Left ventricle myocardium inferior (tissue), 1 donor: ENCODE data around the gene UBC. TPM values are rescaled to one million over a fixed set of nuclear protein-coding genes. Genes with fewer than 3 reads are reported as not detected.

Source experiments
- DNase-seq: peaks from one replicate; pipeline ENCODE4 v3.0.0-alpha.2; 2020
- H3K27ac ChIP-seq: fragments of 200-600 bp; replicated peaks from 2 replicates; pipeline ENCODE4 v1.8.0; 2021
- H3K27me3 ChIP-seq: fragments of 200-600 bp; 2 replicates; pipeline ENCODE4 v1.8.0; 2021; ENCODE audit warnings: low read depth
- H3K36me3 ChIP-seq: fragments of 200-600 bp; 2 replicates; pipeline ENCODE4 v1.8.0; 2021
- H3K4me1 ChIP-seq: fragments of 200-600 bp; 2 replicates; pipeline ENCODE4 v1.8.0; 2021
- H3K4me3 ChIP-seq: fragments of 200-600 bp; 2 replicates; pipeline ENCODE4 v1.8.0; 2021; ENCODE audit warnings: mild to moderate bottlenecking, moderate library complexity
- H3K9me3 ChIP-seq: fragments of 200-600 bp; replicated peaks from 2 replicates; pipeline ENCODE4 v1.8.0; 2021
- CTCF ChIP-seq: fragments of 200-600 bp; IDR thresholded peaks from 2 replicates; pipeline ENCODE4 v1.8.0; 2021; ENCODE audit warnings: antibody characterized with exemption, mild to moderate bottlenecking, borderline replicate concordance
- intact Hi-C: fragments of 100-400 bp; cut with micrococcal nuclease; formaldehyde crosslinking; loops from one replicate; pipeline ENCODE4 v1.11.0; 2022
- total RNA-seq: library from RNA; stranded (reverse); fragmentation: NEBNext Ultra II Directional; extraction: Animal tissue kit (Norgen Biotek cat#: 25700); gene quantifications from one replicate; pipeline ENCODE4 v1.2.1, GENCODE V29; 2021
- donor health status: DM: no; HTN: yes; CAD: no; lungs with severe emphysema.

UBC gene
- total RNA-seq, 1 donor from 2014 or later = 1,154 TPM

DNA sequence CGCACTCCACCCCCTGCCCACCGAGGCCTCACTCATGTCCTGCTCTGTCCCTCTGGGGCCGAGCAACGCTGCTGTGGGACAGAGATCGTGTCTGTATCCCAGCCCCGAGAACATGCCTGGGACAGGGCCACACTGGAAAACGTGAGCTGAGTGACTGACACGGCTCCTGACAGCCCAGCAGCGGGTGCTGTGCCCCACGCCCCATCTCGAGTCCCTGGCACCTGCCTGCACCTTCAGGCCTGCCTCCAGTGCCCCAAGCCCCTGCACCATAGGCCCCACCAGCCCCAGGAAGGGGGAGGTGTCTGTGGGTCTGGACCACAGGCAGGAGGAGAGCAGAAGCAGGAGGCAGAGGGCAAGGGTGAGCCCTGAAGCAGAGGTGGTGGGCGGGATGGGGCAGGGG lies 34.6 kb upstream of the UBC start:
- Histone ChIP-seq H3K27ac (no peak overlapping the region), H3K4me1 (peaks cover 15% of the 10 kb centered on the region), H3K27me3 (no peaks in the 10 kb centered on the region), H3K4me3 (no peak overlapping the region), H3K36me3 (peaks cover 63% of the 10 kb centered on the region), H3K9me3 (no peaks in the 10 kb centered on the region)
- intact Hi-C loops = no loop called here
- TF ChIP-seq CTCF = no peak
- DNase-seq = no peak

DNA sequence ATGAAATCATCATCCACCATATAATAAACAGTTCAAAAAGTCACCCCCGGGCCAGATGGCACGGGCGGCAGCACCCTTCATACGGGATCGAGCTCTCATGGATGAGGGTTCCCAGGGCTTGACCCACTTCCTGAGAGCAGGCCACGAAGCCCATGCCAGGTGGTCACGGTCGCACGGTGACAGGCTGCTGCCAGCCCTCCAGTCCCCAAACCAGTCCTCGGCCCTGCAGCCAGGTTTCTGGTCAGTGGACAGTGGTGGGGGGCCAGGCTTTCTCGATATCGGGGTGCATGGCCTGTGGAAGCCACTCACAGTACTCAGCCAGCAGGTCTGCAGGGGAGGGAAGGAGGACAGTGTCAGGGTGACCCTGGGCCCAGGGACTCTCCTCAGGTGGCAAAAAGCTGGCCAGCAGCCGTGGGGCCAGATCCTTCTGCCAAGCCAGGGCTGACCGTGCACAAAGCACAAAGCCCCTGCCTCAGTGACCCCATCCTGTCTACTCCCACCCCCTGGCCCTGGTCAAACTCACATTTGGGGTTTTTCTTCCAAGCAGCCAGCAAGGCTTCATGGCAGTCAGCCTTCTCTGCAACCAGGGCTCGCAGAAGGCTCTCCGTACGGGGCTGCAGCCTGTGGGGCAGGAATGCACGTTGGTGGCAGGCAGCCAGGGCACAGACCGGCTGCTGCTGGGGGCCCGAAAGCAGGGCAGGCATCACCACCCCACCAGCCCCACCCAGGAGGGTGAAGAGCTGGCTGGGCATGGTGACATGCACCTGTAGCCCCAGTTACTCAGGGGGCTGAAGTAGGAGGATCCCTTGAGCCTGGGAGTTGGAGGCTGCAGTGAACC lies 33.3 kb upstream of the UBC start:
- TF ChIP-seq CTCF = no peak
- peaks cover 54% of the 10 kb centered on the region for H3K36me3 ChIP-seq
- no peak for DNase-seq
- intact Hi-C loops = no loop called here
- H3K4me1 ChIP-seq = peaks cover 15% of the 10 kb centered on the region
- H3K27ac ChIP-seq = peak overlapping the region; percentile 56
- H3K27me3 ChIP-seq = no peaks in the 10 kb centered on the region
- H3K4me3 ChIP-seq = peak overlapping the region; percentile 9
- no peaks in the 10 kb centered on the region for H3K9me3 ChIP-seq

- no peak for DNase-seq
- peaks cover 49% of the 10 kb centered on the region for H3K36me3 ChIP-seq
- intact Hi-C loops = no loop called here
- H3K4me1 ChIP-seq = peaks cover 15% of the 10 kb centered on the region
- peak overlapping the region; percentile 56 for H3K27ac ChIP-seq
- TF ChIP-seq CTCF = no peak
- no peak overlapping the region for H3K4me3 ChIP-seq
- H3K27me3 ChIP-seq = no peaks in the 10 kb centered on the region
- H3K9me3 ChIP-seq = no peaks in the 10 kb centered on the region
Observed at GRCh38 chr12:124947013-124947412, 32.6 kb upstream of the UBC start.

GRCh38 chr12:124946447-124946793 lies 32.0 kb upstream of the UBC start:
- no peak overlapping the region for H3K4me3 ChIP-seq
- no peak for TF ChIP-seq CTCF
- H3K9me3 ChIP-seq = no peaks in the 10 kb centered on the region
- peaks cover 43% of the 10 kb centered on the region for H3K36me3 ChIP-seq
- peaks cover 18% of the 10 kb centered on the region for H3K4me1 ChIP-seq
- H3K27ac ChIP-seq = no peak overlapping the region
- no peak for DNase-seq
- H3K27me3 ChIP-seq = no peaks in the 10 kb centered on the region
- intact Hi-C loops = no loop called here

GRCh38 chr12:124941170-124941527 lies 26.7 kb upstream of the UBC start:
- Histone ChIP-seq H3K27me3 (no peaks in the 10 kb centered on the region), H3K9me3 (no peaks in the 10 kb centered on the region), H3K4me3 (peak overlapping the region; percentile 65), H3K36me3 (peaks cover 3% of the 10 kb centered on the region), H3K27ac (peak overlapping the region; percentile 93), H3K4me1 (peaks cover 41% of the 10 kb centered on the region)
- intact Hi-C loops = no loop called here
- no peak for DNase-seq
- TF ChIP-seq CTCF = no peak
